AG09319 (cell line): Measurements from ENCODE around the gene ZNF630.
"Not testable (repeated sequence)": the region's sequence is repeated elsewhere in the genome, so short reads cannot be mapped to it uniquely, and the experiment has no call there.

Source experiments
- DNase-seq: peaks from one replicate; pipeline ENCODE4 v3.0.0-alpha.2; 2010; ENCODE audit warnings: low read depth; ENCODE audit errors: extremely low read depth
- TF ChIP-seq, protein P1 (sequence below): IDR thresholded peaks from 2 replicates; pipeline ENCODE4 v1.5.1; 2011; ENCODE audit warnings: low read depth, mild to moderate bottlenecking, inconsistent platforms, low read length, moderate library complexity

Gene ZNF630

GRCh38 chrX:48071064-48071985 is at the start of gene ZNF630:
ZNF630 (minus strand) TSS chrX:48071640; CDS start chrX:48066886, 4,754 bp downstream.
- DNase-seq: no peak
- TF ChIP-seq, protein P1, sequence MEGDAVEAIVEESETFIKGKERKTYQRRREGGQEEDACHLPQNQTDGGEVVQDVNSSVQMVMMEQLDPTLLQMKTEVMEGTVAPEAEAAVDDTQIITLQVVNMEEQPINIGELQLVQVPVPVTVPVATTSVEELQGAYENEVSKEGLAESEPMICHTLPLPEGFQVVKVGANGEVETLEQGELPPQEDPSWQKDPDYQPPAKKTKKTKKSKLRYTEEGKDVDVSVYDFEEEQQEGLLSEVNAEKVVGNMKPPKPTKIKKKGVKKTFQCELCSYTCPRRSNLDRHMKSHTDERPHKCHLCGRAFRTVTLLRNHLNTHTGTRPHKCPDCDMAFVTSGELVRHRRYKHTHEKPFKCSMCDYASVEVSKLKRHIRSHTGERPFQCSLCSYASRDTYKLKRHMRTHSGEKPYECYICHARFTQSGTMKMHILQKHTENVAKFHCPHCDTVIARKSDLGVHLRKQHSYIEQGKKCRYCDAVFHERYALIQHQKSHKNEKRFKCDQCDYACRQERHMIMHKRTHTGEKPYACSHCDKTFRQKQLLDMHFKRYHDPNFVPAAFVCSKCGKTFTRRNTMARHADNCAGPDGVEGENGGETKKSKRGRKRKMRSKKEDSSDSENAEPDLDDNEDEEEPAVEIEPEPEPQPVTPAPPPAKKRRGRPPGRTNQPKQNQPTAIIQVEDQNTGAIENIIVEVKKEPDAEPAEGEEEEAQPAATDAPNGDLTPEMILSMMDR: no peak

GRCh38 chrX:48107717-48108116 is 36.3 kb upstream of the ZNF630 start:
- TF ChIP-seq, protein P1: no peak
- DNase-seq: no peak

DNA sequence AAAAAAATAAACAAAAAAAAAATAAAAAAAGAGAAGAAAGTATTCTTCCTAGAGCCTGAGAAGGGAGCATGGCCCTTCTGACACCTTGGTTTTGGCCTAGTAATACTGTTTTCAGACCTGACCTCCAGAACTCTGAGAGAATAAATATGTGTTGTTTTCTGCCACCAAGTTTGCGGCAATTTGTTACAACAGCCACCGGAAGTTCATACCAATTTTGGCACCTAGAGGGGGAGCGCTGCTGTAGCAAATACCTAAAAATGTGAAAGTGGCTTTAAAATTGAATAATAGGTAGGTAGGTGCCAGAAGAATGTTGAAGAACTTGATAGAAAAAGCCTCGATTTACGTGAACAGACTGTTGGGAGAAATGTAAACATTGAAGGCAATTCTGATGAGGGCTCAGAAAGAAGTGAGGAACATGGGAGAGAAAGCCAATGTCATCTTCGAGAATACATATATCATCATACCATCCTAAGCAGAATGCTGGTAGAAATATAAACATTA is 31.5 kb upstream of the ZNF630 start:
- DNase-seq: no peak
- TF ChIP-seq, protein P1: no peak

DNA sequence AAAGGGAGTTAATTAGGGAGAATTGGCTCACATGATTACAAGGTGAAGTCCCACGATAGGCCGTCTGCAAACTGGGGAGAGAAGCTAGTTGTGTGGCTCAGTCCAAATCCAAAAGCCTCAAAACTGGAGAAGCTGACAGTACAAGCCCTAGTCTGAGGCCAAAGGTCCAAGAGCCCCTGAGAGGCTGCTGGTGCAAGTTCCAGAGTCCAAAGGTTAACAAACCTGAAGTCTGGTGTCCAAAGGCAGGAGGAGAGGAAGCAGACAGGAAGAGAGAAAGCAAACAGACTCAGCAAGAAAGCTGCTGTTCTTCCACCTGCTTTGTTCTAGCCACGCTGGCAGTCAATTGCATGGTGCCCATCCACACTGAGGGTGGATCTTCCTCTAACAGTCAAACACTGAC is 30.0 kb upstream of the ZNF630 start:
- TF ChIP-seq, protein P1: no peak
- DNase-seq: no peak

- not testable (repeated sequence) for DNase-seq
These were observed 21.1 kb upstream of the ZNF630 start for GRCh38 chrX:48092558-48092957.

GRCh38 chrX:48090123-48090522 is 18.7 kb upstream of the ZNF630 start:
- TF ChIP-seq, protein P1: no peak
- DNase-seq: no peak

GRCh38 chrX:48086082-48086481 is 14.6 kb upstream of the ZNF630 start:
- TF ChIP-seq, protein P1: no peak
- DNase-seq: no peak

DNA sequence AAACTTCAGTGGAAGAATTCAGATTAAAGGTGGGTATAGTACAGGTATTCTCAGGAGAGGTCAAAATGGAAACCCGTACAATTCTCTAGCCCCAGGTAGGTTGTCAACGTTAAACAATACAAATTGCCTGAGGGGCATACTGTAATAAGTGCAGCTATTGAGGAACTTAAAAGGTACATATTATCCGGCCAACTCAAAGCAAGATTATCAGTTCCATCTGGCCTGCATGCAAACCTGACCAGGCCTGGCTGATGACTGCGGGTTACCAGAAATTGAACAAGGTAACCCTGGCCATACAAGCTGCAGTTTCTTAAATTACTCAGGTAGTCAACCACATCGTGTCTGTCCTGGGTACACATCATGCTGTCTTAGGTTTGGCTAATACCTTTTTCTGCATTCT is 12.3 kb upstream of the ZNF630 start:
- TF ChIP-seq, protein P1: no peak
- DNase-seq: no peak
